NB4 (cell line): Measurements from ENCODE around the gene RAPGEF4.

ENCODE experiments used
- CTCF ChIP-seq: IDR thresholded peaks from one replicate; pipeline ENCODE4 v1.5.1; 2012; ENCODE audit warnings: low read depth, low read length
- POLR2A ChIP-seq: IDR thresholded peaks from 2 replicates; pipeline ENCODE4 v1.6.1; 2011; ENCODE audit warnings: mild to moderate bottlenecking; ENCODE audit not compliant: insufficient read length; ENCODE audit errors: extremely low read depth

DNA sequence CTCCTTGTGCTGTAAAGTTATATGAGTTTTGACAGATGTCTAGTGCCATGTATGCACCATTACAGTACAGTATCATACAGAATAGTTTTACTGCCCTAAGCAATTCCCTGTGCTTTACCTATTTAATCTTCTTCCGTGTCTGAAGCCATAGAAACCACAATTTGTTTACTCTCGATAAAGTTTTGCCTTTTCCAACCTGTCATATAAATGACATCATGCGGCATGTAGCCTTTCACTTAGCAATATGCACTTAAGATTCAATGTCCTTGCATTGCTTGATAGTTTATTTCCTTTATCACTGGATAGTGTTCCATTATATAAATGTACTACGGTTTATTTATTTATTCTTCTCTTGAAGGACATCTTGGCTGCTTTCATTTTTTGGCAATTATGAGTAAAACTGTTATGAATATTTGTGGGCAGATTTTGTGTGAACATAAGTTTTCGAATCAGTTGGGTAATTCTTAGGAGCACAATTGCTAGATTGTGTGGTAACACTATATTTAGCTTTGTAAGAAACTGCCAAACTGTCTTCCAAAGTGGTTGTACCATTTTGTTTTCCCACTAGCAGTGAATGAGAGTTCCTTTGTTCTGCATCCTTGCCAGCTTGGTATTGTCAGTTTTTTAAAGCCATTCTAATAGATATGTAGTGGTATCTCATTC lies 203.2 kb downstream of the RAPGEF4 start:
- TF ChIP-seq CTCF (no peak), POLR2A (no peak)
